Caco-2 (cell line): ENCODE data around the gene DAPK1. TPM values are rescaled to one million over a fixed set of nuclear protein-coding genes. Genes with fewer than 3 reads are reported as not detected.

Experiments used
- BruUV-seq: library from RNA; stranded (reverse); fragments of 400-500 nt; replicated peaks from 2 replicates; lab custom pipeline; 2021; lab: Mats Ljungman, UMichigan
- CTCF ChIA-PET: fragments of 300-600 bp; sonication (Branson Sonifier 250); formaldehyde crosslinking; loops from one replicate; lab custom pipeline; 2022; ENCODE audit warnings: antibody characterized with exemption; lab: Charles Lee
- POLR2A ChIA-PET: fragments of 300-600 bp; sonication (Branson Sonifier 250); formaldehyde crosslinking; loops from one replicate; lab custom pipeline; 2022; ENCODE audit warnings: antibody characterized with exemption; lab: Charles Lee
- DNase-seq, 2 experiments: peaks; one replicate each; pipeline versions ENCODE4 v3.0.0 to v3.0.0-alpha.2; 2020 to 2022
- H3K27me3 ChIP-seq: replicated peaks from 2 replicates; pipeline ENCODE4 v1.6.0; 2011; ENCODE audit warnings: low read length; ENCODE audit not compliant: control insufficient read depth, insufficient read depth
- H3K36me3 ChIP-seq: 2 replicates; pipeline ENCODE4 v1.5.1; 2011; ENCODE audit warnings: low read length; ENCODE audit not compliant: control insufficient read depth, insufficient read depth
- H3K4me1 ChIP-seq: fragments of 250-450 bp; sonication (Bioruptor Pico); 2 replicates; pipeline ENCODE4 v1.5.1; 2020; ENCODE audit warnings: mild to moderate bottlenecking
- H3K4me3 ChIP-seq: 2 replicates; pipeline ENCODE4 v1.5.1; 2011; ENCODE audit warnings: low read depth, mild to moderate bottlenecking, control low read depth, low read length
- H3K9me3 ChIP-seq: fragments of 250-450 bp; sonication (Bioruptor Pico); 2 replicates; pipeline ENCODE4 v1.5.1; 2020; ENCODE audit warnings: mild to moderate bottlenecking, moderate library complexity
- H3K27ac Mint-ChIP-seq: one replicate; pipeline ENCODE4 v1.8.0; 2022; ENCODE audit warnings: mixed read lengths; ENCODE audit not compliant: unreplicated experiment
- H3K27me3 Mint-ChIP-seq: one replicate; pipeline ENCODE4 v1.8.0; 2022; ENCODE audit warnings: mixed read lengths; ENCODE audit not compliant: insufficient read depth, unreplicated experiment
- H3K36me3 Mint-ChIP-seq: one replicate; pipeline ENCODE4 v1.8.0; 2022; ENCODE audit warnings: mild to moderate bottlenecking, mixed read lengths; ENCODE audit not compliant: insufficient read depth, unreplicated experiment
- H3K4me1 Mint-ChIP-seq: one replicate; pipeline ENCODE4 v1.8.0; 2022; ENCODE audit warnings: low read depth, mixed read lengths; ENCODE audit not compliant: unreplicated experiment
- H3K4me3 Mint-ChIP-seq: one replicate; pipeline ENCODE4 v1.8.0; 2022; ENCODE audit warnings: mild to moderate bottlenecking, moderate library complexity, mixed read lengths; ENCODE audit not compliant: unreplicated experiment
- H3K9me3 Mint-ChIP-seq: one replicate; pipeline ENCODE4 v1.8.0; 2022; ENCODE audit warnings: mixed read lengths; ENCODE audit not compliant: unreplicated experiment
- intact Hi-C: fragments of 100-400 bp; cut with micrococcal nuclease; formaldehyde crosslinking; loops from one replicate; pipeline ENCODE4 v1.10.0; 2022; ENCODE audit not compliant: unreplicated experiment
- total RNA-seq: library from RNA; stranded (reverse); gene quantifications from 2 replicates; pipeline ENCODE4 v1.2.3, GENCODE V29; 2022
- TF ChIP-seq, protein P1 (sequence below), 2 experiments: fragments of 200-600 bp in 1 of 2; IDR thresholded peaks; 1 replicate in 1 of 2; 2 replicates in 1 of 2; pipeline versions ENCODE4 v1.5.1 to v1.8.0; 2011 to 2022; ENCODE audit warnings: antibody characterized with exemption in 1 of 2, control low read depth in 1 of 2, inconsistent platforms in 1 of 2, low read depth in 1 of 2, low read length in 1 of 2, mild to moderate bottlenecking in 1 of 2, moderate library complexity in 1 of 2; ENCODE audit not compliant: insufficient read depth in 1 of 2, severe bottlenecking in 1 of 2, unreplicated experiment in 1 of 2

The DAPK1 gene
- total RNA-seq, 1 experiment from 2014 or later: 79.2 TPM

DNA sequence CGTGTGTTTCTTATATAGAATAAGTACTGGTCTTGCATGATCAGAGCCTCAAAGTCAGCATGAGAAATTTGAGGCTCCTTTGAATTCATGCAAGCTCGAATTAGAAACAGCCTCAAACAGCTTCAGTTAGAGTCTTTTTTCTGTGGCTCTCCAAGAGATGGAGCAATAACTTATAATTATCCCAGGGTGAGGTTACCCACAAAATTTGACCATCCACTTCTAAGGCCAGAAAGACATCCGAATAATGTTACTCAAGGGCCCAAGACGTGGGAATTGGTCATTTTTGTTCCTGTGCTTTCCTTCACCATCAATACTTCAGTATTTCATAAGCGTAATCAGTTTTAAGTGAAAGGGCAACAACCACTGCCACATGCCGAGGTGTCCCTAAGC lies 89.7 kb downstream of the DAPK1 start:
- Mint-ChIP-seq H3K27me3 (no peaks in the 10 kb centered on the region), H3K4me3 (no peak overlapping the region), H3K36me3 (no peaks in the 10 kb centered on the region), H3K27ac (no peak overlapping the region), H3K9me3 (no peaks in the 10 kb centered on the region), H3K4me1 (no peaks in the 10 kb centered on the region)
- intact Hi-C loops: no loop called here
- Histone ChIP-seq H3K4me3 (no peak overlapping the region), H3K27me3 (no peaks in the 10 kb centered on the region), H3K36me3 (no peaks in the 10 kb centered on the region), H3K9me3 (no peaks in the 10 kb centered on the region), H3K4me1 (no peaks in the 10 kb centered on the region)
- BruUV-seq: no TSS peak
- no peak for DNase-seq
- POLR2A ChIA-PET: no interaction called here
- CTCF ChIA-PET: no interaction called here
- TF ChIP-seq, protein P1, sequence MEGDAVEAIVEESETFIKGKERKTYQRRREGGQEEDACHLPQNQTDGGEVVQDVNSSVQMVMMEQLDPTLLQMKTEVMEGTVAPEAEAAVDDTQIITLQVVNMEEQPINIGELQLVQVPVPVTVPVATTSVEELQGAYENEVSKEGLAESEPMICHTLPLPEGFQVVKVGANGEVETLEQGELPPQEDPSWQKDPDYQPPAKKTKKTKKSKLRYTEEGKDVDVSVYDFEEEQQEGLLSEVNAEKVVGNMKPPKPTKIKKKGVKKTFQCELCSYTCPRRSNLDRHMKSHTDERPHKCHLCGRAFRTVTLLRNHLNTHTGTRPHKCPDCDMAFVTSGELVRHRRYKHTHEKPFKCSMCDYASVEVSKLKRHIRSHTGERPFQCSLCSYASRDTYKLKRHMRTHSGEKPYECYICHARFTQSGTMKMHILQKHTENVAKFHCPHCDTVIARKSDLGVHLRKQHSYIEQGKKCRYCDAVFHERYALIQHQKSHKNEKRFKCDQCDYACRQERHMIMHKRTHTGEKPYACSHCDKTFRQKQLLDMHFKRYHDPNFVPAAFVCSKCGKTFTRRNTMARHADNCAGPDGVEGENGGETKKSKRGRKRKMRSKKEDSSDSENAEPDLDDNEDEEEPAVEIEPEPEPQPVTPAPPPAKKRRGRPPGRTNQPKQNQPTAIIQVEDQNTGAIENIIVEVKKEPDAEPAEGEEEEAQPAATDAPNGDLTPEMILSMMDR (IDR thresholded peaks at IDR 0.05; ENCODE audit: insufficient read depth in 1 of 2, low read depth in 1 of 2, low read length in 1 of 2, severe bottlenecking in 1 of 2, unreplicated experiment in 1 of 2): no peak

GRCh38 chr9:87587864-87588263 lies 90.2 kb downstream of the DAPK1 start:
- Histone ChIP-seq H3K9me3 (no peaks in the 10 kb centered on the region), H3K27me3 (no peaks in the 10 kb centered on the region), H3K36me3 (no peaks in the 10 kb centered on the region), H3K4me3 (no peak overlapping the region), H3K4me1 (no peaks in the 10 kb centered on the region)
- Mint-ChIP-seq H3K27me3 (no peaks in the 10 kb centered on the region), H3K27ac (no peak overlapping the region), H3K36me3 (no peaks in the 10 kb centered on the region), H3K9me3 (no peaks in the 10 kb centered on the region), H3K4me1 (no peaks in the 10 kb centered on the region), H3K4me3 (no peak overlapping the region)
- intact Hi-C loops: no loop called here
- BruUV-seq: no TSS peak
- POLR2A ChIA-PET: no interaction called here
- TF ChIP-seq, protein P1 (IDR thresholded peaks at IDR 0.05; ENCODE audit: insufficient read depth in 1 of 2, low read depth in 1 of 2, low read length in 1 of 2, severe bottlenecking in 1 of 2, unreplicated experiment in 1 of 2): no peak
- no peak for DNase-seq
- CTCF ChIA-PET: no interaction called here

GRCh38 chr9:87588339-87588738 lies 90.7 kb downstream of the DAPK1 start:
- no peak overlapping the region for H3K27ac Mint-ChIP-seq

More at GRCh38 chr9:87588339-87588738, 90.7 kb downstream of the DAPK1 start:
- Histone ChIP-seq H3K36me3 (no peaks in the 10 kb centered on the region), H3K4me3 (no peak overlapping the region), H3K4me1 (no peaks in the 10 kb centered on the region), H3K9me3 (no peaks in the 10 kb centered on the region), H3K27me3 (no peaks in the 10 kb centered on the region)
- POLR2A ChIA-PET: no interaction called here
- DNase-seq: no peak
- CTCF ChIA-PET: no interaction called here
- Mint-ChIP-seq H3K9me3 (no peaks in the 10 kb centered on the region), H3K4me1 (no peaks in the 10 kb centered on the region), H3K27me3 (no peaks in the 10 kb centered on the region), H3K4me3 (no peak overlapping the region), H3K36me3 (peaks cover 2% of the 10 kb centered on the region)
- intact Hi-C loops: no loop called here
- TF ChIP-seq, protein P1 (IDR thresholded peaks at IDR 0.05; ENCODE audit: insufficient read depth in 1 of 2, low read depth in 1 of 2, low read length in 1 of 2, severe bottlenecking in 1 of 2, unreplicated experiment in 1 of 2): no peak
- BruUV-seq: no TSS peak
